HepG2 (cell line): ENCODE results near the gene C1orf115.

Experiments
- CTCF ChIP-seq: sonication (generic); formaldehyde crosslinking; IDR thresholded peaks from 2 replicates; pipeline ENCODE4 v1.5.0; 2020; ENCODE audit warnings: mild to moderate bottlenecking, missing genetic modification reagents, moderate library complexity
- MAX ChIP-seq: IDR thresholded peaks from 2 replicates; pipeline ENCODE4 v1.6.1; 2012; ENCODE audit warnings: inconsistent platforms

- TF ChIP-seq CTCF = no peak
- TF ChIP-seq MAX = no peak
Observed at GRCh38 chr1:220717800-220718640, 27.9 kb downstream of the C1orf115 start.
